HepG2 (cell line): Measurements from ENCODE around the gene NUDT2. TPM values are rescaled to one million over a fixed set of nuclear protein-coding genes. Genes with fewer than 3 reads are reported as not detected.
A peak's percentile ranks its signal among the peaks of the same experiment; 100 is the strongest.

Source experiments
- EEA1 ChIP-seq: sonication (generic); formaldehyde crosslinking; IDR thresholded peaks from 2 replicates; pipeline ENCODE4 v1.5.1; 2020; ENCODE audit warnings: mild to moderate bottlenecking, missing genetic modification reagents, borderline replicate concordance
- EHMT2 ChIP-seq: fragments of 200-600 bp; sonication (generic); IDR thresholded peaks from 2 replicates; pipeline ENCODE4 v1.7.0; 2017; ENCODE audit warnings: antibody characterized with exemption, low read depth, low read length, borderline replicate concordance
- FLYWCH1 ChIP-seq: sonication (generic); formaldehyde crosslinking; IDR thresholded peaks from 2 replicates; pipeline ENCODE4 v1.8.1; 2023; ENCODE audit warnings: mild to moderate bottlenecking, missing genetic modification reagents
- GPN1 ChIP-seq: sonication (generic); formaldehyde crosslinking; IDR thresholded peaks from 2 replicates; pipeline ENCODE4 v1.5.1; 2020; ENCODE audit warnings: missing genetic modification reagents, borderline replicate concordance
- HMG20A ChIP-seq: IDR thresholded peaks from 2 replicates; pipeline ENCODE4 v1.6.1; 2016; ENCODE audit warnings: borderline replicate concordance
- HNRNPL ChIP-seq: fragments of 200-400 bp; formaldehyde crosslinking; IDR thresholded peaks from 2 replicates; pipeline ENCODE4 v1.6.1; 2017; ENCODE audit warnings: mild to moderate bottlenecking, low read depth, low read length
- IRF2 ChIP-seq: IDR thresholded peaks from 2 replicates; pipeline ENCODE4 v1.6.1; 2018; ENCODE audit warnings: missing genetic modification reagents, missing compliant biosample characterization
- ISX ChIP-seq: sonication (generic); formaldehyde crosslinking; conservative IDR thresholded peaks from 2 replicates; pipeline ENCODE4 v1.5.0; 2020; ENCODE audit warnings: missing genetic modification reagents
- KAT8 ChIP-seq: IDR thresholded peaks from 2 replicates; pipeline ENCODE4 v1.6.1; 2016; ENCODE audit warnings: missing genetic modification reagents, missing compliant biosample characterization
- MYNN ChIP-seq: sonication (generic); formaldehyde crosslinking; IDR thresholded peaks from 2 replicates; pipeline ENCODE4 v1.4.0; 2020; ENCODE audit warnings: mild to moderate bottlenecking, low read depth, missing genetic modification reagents
- NFE2L2 ChIP-seq: fragments of 150-350 bp; IDR thresholded peaks from 2 replicates; pipeline ENCODE4 v1.6.1; 2014; ENCODE audit warnings: low read length
- POGK ChIP-seq: sonication (generic); formaldehyde crosslinking; conservative IDR thresholded peaks from 2 replicates; pipeline ENCODE4 v1.8.0; 2022; ENCODE audit warnings: mild to moderate bottlenecking, moderate library complexity, missing genetic modification reagents
- SOX5 ChIP-seq: IDR thresholded peaks from 2 replicates; pipeline ENCODE4 v1.6.1; 2016; ENCODE audit warnings: borderline replicate concordance
- ZGPAT ChIP-seq: IDR thresholded peaks from 2 replicates; pipeline ENCODE4 v1.6.1; 2016; ENCODE audit warnings: mild to moderate bottlenecking
- ZNF432 ChIP-seq: sonication (generic); formaldehyde crosslinking; IDR thresholded peaks from 2 replicates; pipeline ENCODE4 v1.5.0; 2020; ENCODE audit warnings: missing genetic modification reagents, mild to moderate bottlenecking, borderline replicate concordance
- ZNF446 ChIP-seq: sonication (generic); formaldehyde crosslinking; IDR thresholded peaks from 2 replicates; pipeline ENCODE4 v1.5.0; 2020; ENCODE audit warnings: mild to moderate bottlenecking, missing genetic modification reagents
- ZNF639 ChIP-seq: conservative IDR thresholded peaks from 2 replicates; pipeline ENCODE4 v1.6.1; 2018; ENCODE audit warnings: missing genetic modification reagents
- polyA plus RNA-seq, 8 experiments: library from polyadenylated mRNA; depleted of rRNA in 3 of 8; stranded (reverse) in 7 of 8; unstranded in 1 of 8; fragments of >200 nt; fragmentation: Illumina TruSeq in 4 of 8; extraction: Trizol in 4 of 8; gene quantifications; 2 replicates each; pipeline versions ENCODE4 v1.2.1 to v1.2.3, GENCODE V29; 2011 to 2016; ENCODE audit warnings: low read depth in 4 of 8, missing spikeins in 1 of 8, mixed read lengths in 1 of 8; ENCODE audit not compliant: insufficient read depth in 1 of 8
- total RNA-seq, 5 experiments: library from RNA; depleted of rRNA; stranded (reverse); fragments of >200 nt; fragmentation: Illumina TruSeq; extraction: Trizol; gene quantifications; 2 replicates each; pipeline ENCODE4 v1.2.3, GENCODE V29; 2016; ENCODE audit warnings: low read depth in 1 of 5
- TF ChIP-seq, protein P1 (sequence below): sonication (generic); formaldehyde crosslinking; IDR thresholded peaks from 2 replicates; pipeline ENCODE4 v1.4.0; 2020; ENCODE audit warnings: missing genetic modification reagents, borderline replicate concordance

NUDT2 gene
- total and polyA plus RNA-seq, 2 of the 13 experiments (the other 11 are each of a cell fraction or from before 2014, with no cell fraction given), result 19.9 to 24.6 TPM

DNA sequence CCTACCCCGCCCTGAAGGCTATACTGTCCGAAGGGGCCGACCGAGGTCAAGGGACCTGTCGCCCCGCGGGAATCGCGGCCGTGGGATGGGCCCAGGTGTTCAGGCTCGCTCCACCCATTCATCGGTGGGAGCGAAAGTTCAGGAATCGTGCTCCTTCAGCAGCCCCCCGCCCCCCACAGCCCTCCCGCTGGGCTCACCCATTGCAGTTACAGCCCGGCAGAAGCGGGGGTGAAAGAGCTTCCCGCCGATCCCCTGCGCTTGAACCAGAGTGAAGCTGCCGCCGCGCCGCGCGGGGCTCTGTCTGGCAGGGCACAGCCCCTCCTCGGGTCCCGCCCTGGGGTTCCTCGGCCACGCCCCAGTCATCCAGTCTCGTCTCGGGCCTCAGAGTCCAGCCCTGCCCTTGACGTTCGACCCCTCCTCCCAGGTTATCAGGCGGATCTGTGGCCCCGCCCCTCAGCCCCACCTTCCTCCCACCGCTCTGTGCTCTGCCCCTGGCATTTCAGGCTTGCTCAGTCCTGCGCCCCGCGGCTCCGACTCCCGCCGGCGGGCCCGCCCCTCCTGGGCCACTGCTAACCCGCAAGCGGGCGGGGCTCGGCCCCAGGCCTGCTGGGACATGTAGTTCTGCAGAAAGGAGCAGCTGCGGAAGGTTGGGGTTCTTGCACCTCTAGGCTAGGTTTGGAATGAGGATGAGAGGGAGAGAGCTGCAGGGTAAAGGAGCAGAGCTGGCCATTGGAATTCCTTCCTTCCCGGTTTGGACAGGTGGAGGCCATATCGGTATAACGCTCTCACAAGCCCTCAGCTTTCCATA, 47.4 kb downstream of the NUDT2 start, which contains the start of gene MYORG (continued):
- TF ChIP-seq HNRNPL, result peak; percentile 75; the same call in 1 of the 2 replicates
- TF ChIP-seq EHMT2, result no peak
- TF ChIP-seq EEA1 (CRISPR knock-in tag), result no peak
- no peak for TF ChIP-seq GPN1 (CRISPR knock-in tag)
- no peak for TF ChIP-seq ZNF432 (CRISPR knock-in tag)
- no peak for TF ChIP-seq HMG20A (CRISPR knock-in tag)
- TF ChIP-seq, protein P1, sequence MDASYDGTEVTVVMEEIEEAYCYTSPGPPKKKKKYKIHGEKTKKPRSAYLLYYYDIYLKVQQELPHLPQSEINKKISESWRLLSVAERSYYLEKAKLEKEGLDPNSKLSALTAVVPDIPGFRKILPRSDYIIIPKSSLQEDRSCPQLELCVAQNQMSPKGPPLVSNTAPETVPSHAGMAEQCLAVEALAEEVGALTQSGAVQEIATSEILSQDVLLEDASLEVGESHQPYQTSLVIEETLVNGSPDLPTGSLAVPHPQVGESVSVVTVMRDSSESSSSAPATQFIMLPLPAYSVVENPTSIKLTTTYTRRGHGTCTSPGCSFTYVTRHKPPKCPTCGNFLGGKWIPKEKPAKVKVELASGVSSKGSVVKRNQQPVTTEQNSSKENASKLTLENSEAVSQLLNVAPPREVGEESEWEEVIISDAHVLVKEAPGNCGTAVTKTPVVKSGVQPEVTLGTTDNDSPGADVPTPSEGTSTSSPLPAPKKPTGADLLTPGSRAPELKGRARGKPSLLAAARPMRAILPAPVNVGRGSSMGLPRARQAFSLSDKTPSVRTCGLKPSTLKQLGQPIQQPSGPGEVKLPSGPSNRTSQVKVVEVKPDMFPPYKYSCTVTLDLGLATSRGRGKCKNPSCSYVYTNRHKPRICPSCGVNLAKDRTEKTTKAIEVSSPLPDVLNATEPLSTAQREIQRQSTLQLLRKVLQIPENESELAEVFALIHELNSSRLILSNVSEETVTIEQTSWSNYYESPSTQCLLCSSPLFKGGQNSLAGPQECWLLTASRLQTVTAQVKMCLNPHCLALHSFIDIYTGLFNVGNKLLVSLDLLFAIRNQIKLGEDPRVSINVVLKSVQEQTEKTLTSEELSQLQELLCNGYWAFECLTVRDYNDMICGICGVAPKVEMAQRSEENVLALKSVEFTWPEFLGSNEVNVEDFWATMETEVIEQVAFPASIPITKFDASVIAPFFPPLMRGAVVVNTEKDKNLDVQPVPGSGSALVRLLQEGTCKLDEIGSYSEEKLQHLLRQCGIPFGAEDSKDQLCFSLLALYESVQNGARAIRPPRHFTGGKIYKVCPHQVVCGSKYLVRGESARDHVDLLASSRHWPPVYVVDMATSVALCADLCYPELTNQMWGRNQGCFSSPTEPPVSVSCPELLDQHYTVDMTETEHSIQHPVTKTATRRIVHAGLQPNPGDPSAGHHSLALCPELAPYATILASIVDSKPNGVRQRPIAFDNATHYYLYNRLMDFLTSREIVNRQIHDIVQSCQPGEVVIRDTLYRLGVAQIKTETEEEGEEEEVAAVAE, result 0 out of 2 replicates have a peak, but pooled peaks have one; percentile 11
- peak; percentile 77 for TF ChIP-seq POGK (CRISPR knock-in tag)
- TF ChIP-seq FLYWCH1 (CRISPR knock-in tag), result no peak
- peak; percentile 6 for TF ChIP-seq SOX5 (CRISPR knock-in tag)
- TF ChIP-seq NFE2L2, result no peak
- peak; percentile 66 for TF ChIP-seq KAT8
- 0 out of 2 replicates have a peak, but pooled peaks have one; percentile 23 for TF ChIP-seq ZNF639
- TF ChIP-seq IRF2 (CRISPR knock-in tag), result peak; percentile 90
- TF ChIP-seq ZGPAT (CRISPR knock-in tag), result peak; percentile 85
- no peak for TF ChIP-seq MYNN (CRISPR knock-in tag)
- no peak for TF ChIP-seq ISX (CRISPR knock-in tag)
- TF ChIP-seq ZNF446, result 0 out of 2 replicates have a peak, but pooled peaks have one; percentile 33
